Neural cell (in vitro differentiated cells): ENCODE measurements around the gene PSMG4. TPM values are rescaled to one million over a fixed set of nuclear protein-coding genes. Genes with fewer than 3 reads are reported as not detected.

ENCODE experiments used
- H2AFZ ChIP-seq: fragments of 200-600, 300-800 bp; sonication (generic), shearing (Covaris generic); 2 replicates; pipeline ENCODE4 v1.6.0; 2014; ENCODE audit warnings: low read depth, mild to moderate bottlenecking, antibody characterized with exemption, low read length, moderate library complexity
- H3F3A ChIP-seq: fragments of 200-600 bp; shearing (Covaris generic); 2 replicates; pipeline ENCODE4 v1.6.1; 2016; ENCODE audit warnings: mild to moderate bottlenecking, moderate library complexity, mixed read lengths, antibody characterized with exemption, low read length; ENCODE audit not compliant: insufficient read depth, poor library complexity, severe bottlenecking
- H3K27ac ChIP-seq: fragments of 200-600, 300-800 bp; sonication (generic), shearing (Covaris generic); 2 replicates; pipeline ENCODE4 v1.5.1; 2014; ENCODE audit warnings: mild to moderate bottlenecking, low read length, moderate library complexity
- H3K27me3 ChIP-seq: fragments of 300-800, 200-600 bp; sonication (generic), shearing (Covaris generic); 2 replicates; pipeline ENCODE4 v1.6.0; 2014; ENCODE audit warnings: mild to moderate bottlenecking, low read depth, low read length, moderate library complexity; ENCODE audit not compliant: insufficient read depth
- H3K36me3 ChIP-seq: fragments of 300-800, 200-600 bp; sonication (generic), shearing (Covaris generic); 2 replicates; pipeline ENCODE4 v1.5.1; 2014; ENCODE audit warnings: mild to moderate bottlenecking, antibody characterized with exemption, low read length, moderate library complexity; ENCODE audit not compliant: insufficient read depth
- H3K4me2 ChIP-seq: fragments of 300-800, 200-600 bp; sonication (generic), shearing (Covaris generic); 2 replicates; pipeline ENCODE4 v1.6.0; 2014; ENCODE audit warnings: mild to moderate bottlenecking, low read length
- H3K4me3 ChIP-seq: fragments of 300-800, 200-600 bp; sonication (generic), shearing (Covaris generic); 2 replicates; pipeline ENCODE4 v1.5.1; 2014; ENCODE audit warnings: mild to moderate bottlenecking, low read length, moderate library complexity
- H3K79me2 ChIP-seq: fragments of 200-600 bp; shearing (Covaris generic); replicated peaks from 2 replicates; pipeline ENCODE4 v1.6.0; 2014; ENCODE audit warnings: mild to moderate bottlenecking, low read length, moderate library complexity; ENCODE audit not compliant: insufficient read depth
- H3K9ac ChIP-seq: fragments of 300-800, 200-600 bp; sonication (generic), shearing (Covaris generic); 2 replicates; pipeline ENCODE4 v1.6.1; 2016; ENCODE audit warnings: mild to moderate bottlenecking, low read length, mixed read lengths
- H3K9me2 ChIP-seq: fragments of 200-600 bp; shearing (Covaris generic); 2 replicates; pipeline ENCODE4 v1.6.1; 2016; ENCODE audit warnings: mild to moderate bottlenecking, low read length, mixed read lengths; ENCODE audit not compliant: insufficient read depth
- H3K9me3 ChIP-seq: fragments of 200-600, 300-800 bp; sonication (generic), shearing (Covaris generic); 2 replicates; pipeline ENCODE4 v1.6.1; 2016; ENCODE audit warnings: mild to moderate bottlenecking, mixed run types, low read length, moderate library complexity, mixed read lengths
- H4K20me1 ChIP-seq: fragments of 200-600 bp; shearing (Covaris generic); 2 replicates; pipeline ENCODE4 v1.6.1; 2016; ENCODE audit warnings: mild to moderate bottlenecking, mixed run types; ENCODE audit not compliant: insufficient read depth
- CTCF ChIP-seq: fragments of 450-650 bp; IDR thresholded peaks from 2 replicates; pipeline ENCODE4 v1.5.1; 2014; ENCODE audit warnings: antibody characterized with exemption, mild to moderate bottlenecking, moderate library complexity; ENCODE audit not compliant: poor library complexity, severe bottlenecking
- EP300 ChIP-seq: fragments of 450-650 bp; conservative IDR thresholded peaks from 2 replicates; pipeline ENCODE4 v1.6.1; 2014; ENCODE audit warnings: antibody characterized with exemption, mild to moderate bottlenecking, moderate library complexity; ENCODE audit not compliant: poor library complexity, severe bottlenecking
- EZH2 ChIP-seq: fragments of 200-600, 300-800 bp; shearing (Covaris generic), sonication (generic); IDR thresholded peaks from 2 replicates; pipeline ENCODE4 v1.6.1; 2014; ENCODE audit warnings: antibody characterized with exemption, low read length, borderline replicate concordance, mild to moderate bottlenecking; ENCODE audit not compliant: insufficient read depth, poor library complexity, severe bottlenecking
- MXI1 ChIP-seq: fragments of 450-650 bp; conservative IDR thresholded peaks from 2 replicates; pipeline ENCODE4 v1.6.1; 2014; ENCODE audit warnings: antibody characterized with exemption, mild to moderate bottlenecking; ENCODE audit not compliant: poor library complexity, severe bottlenecking
- POLR2AphosphoS5 ChIP-seq: IDR thresholded peaks from 2 replicates; pipeline ENCODE4 v1.6.1; 2012
- RAD21 ChIP-seq: fragments of 450-650 bp; conservative IDR thresholded peaks from 2 replicates; pipeline ENCODE4 v1.6.1; 2014; ENCODE audit warnings: antibody characterized with exemption, mild to moderate bottlenecking, moderate library complexity
- REST ChIP-seq: IDR thresholded peaks from 2 replicates; pipeline ENCODE4 v1.6.1; 2012; ENCODE audit warnings: borderline replicate concordance
- SMC3 ChIP-seq: fragments of 450-650 bp; conservative IDR thresholded peaks from 2 replicates; pipeline ENCODE4 v1.6.1; 2014; ENCODE audit warnings: antibody characterized with exemption, mild to moderate bottlenecking, moderate library complexity; ENCODE audit not compliant: poor library complexity
- TAF1 ChIP-seq: IDR thresholded peaks from 2 replicates; pipeline ENCODE4 v1.6.1; 2012; ENCODE audit warnings: low read depth
- polyA plus RNA-seq: library from polyadenylated mRNA; depleted of rRNA; stranded (reverse); fragments of >200 nt; gene quantifications from 2 replicates; pipeline ENCODE4 v1.2.3, GENCODE V29; 2014

PSMG4 gene
- polyA plus RNA-seq, 1 donor from 2014 or later: 52.0 TPM

GRCh38 chr6:3282476-3283236, 23.9 kb downstream of the PSMG4 start:
- TF ChIP-seq RAD21 (no peak), SMC3 (no peak), REST (no peak), POLR2AphosphoS5 (no peak), TAF1 (no peak)
- H3K9ac ChIP-seq: no peak overlapping the region
- H3K36me3 ChIP-seq: peaks cover 6% of the 10 kb centered on the region
- H2AFZ ChIP-seq: no peak overlapping the region
- H3K4me3 ChIP-seq: no peak overlapping the region
- no peak overlapping the region for H3K4me2 ChIP-seq
- no peaks in the 10 kb centered on the region for H4K20me1 ChIP-seq
- H3K9me2 ChIP-seq: no peaks in the 10 kb centered on the region
- no peaks in the 10 kb centered on the region for H3K9me3 ChIP-seq
- H3K27ac ChIP-seq: no peak overlapping the region
- H3K27me3 ChIP-seq: no peaks in the 10 kb centered on the region
- H3K79me2 ChIP-seq: no peaks in the 10 kb centered on the region
- peaks cover 3% of the 10 kb centered on the region for H3F3A ChIP-seq

- Histone ChIP-seq H3K4me2 (no peak overlapping the region), H3K9ac (no peak overlapping the region), H3K79me2 (no peaks in the 10 kb centered on the region), H3K36me3 (peaks cover 6% of the 10 kb centered on the region), H4K20me1 (no peaks in the 10 kb centered on the region), H3K27ac (no peak overlapping the region), H3K9me2 (no peaks in the 10 kb centered on the region), H3F3A (peaks cover 3% of the 10 kb centered on the region), H2AFZ (no peak overlapping the region), H3K27me3 (no peaks in the 10 kb centered on the region), H3K9me3 (no peaks in the 10 kb centered on the region), H3K4me3 (no peak overlapping the region)
- TF ChIP-seq REST (no peak), MXI1 (no peak), EP300 (no peak), EZH2 (no peak), TAF1 (no peak), POLR2AphosphoS5 (no peak), CTCF (no peak), RAD21 (no peak), SMC3 (no peak)
These were observed 24.5 kb downstream of the PSMG4 start for GRCh38 chr6:3283241-3283640.
